CD14-positive monocyte (primary cell): Measurements from ENCODE around the gene NTM. TPM values are rescaled to one million over a fixed set of nuclear protein-coding genes. Genes with fewer than 3 reads are reported as not detected.

ENCODE experiments used
- DNase-seq, 3 donors: peaks; one replicate each; pipeline ENCODE4 v3.0.0-alpha.2; 2011 to 2022
- H2AFZ ChIP-seq: 2 replicates; pipeline ENCODE4 v1.6.0; 2012; ENCODE audit warnings: mild to moderate bottlenecking, low read depth, low read length, inconsistent platforms; ENCODE audit not compliant: insufficient read depth, poor library complexity, severe bottlenecking
- H3K27ac ChIP-seq, 2 donors: 1 replicate in 1 of 2; 2 replicates in 1 of 2; pipeline ENCODE4 v1.5.1; 2012 to 2013; ENCODE audit warnings: low read length in 2 of 2, control low read depth in 1 of 2, inconsistent platforms in 1 of 2, low read depth in 1 of 2, mild to moderate bottlenecking in 1 of 2
- H3K27me3 ChIP-seq, 2 donors: one replicate each; pipeline versions ENCODE4 v1.6.0 to v1.6.1; 2011 to 2013; ENCODE audit warnings: low read length in 2 of 2; ENCODE audit not compliant: control insufficient read depth in 2 of 2, insufficient read depth in 2 of 2
- H3K36me3 ChIP-seq, 2 donors: replicated peaks in 1 of 2; 1 replicate in 1 of 2; 2 replicates in 1 of 2; pipeline versions ENCODE4 v1.5.1 to v1.6.1; 2012 to 2013; ENCODE audit warnings: low read length in 2 of 2, control low read depth in 1 of 2, inconsistent platforms in 1 of 2, mild to moderate bottlenecking in 1 of 2; ENCODE audit not compliant: insufficient read depth in 2 of 2, control insufficient read depth in 1 of 2
- H3K4me1 ChIP-seq, 2 donors: 1 replicate in 1 of 2; 2 replicates in 1 of 2; pipeline versions ENCODE4 v1.5.1 to v1.6.1; 2012 to 2013; ENCODE audit warnings: low read length in 2 of 2, control low read depth in 1 of 2, inconsistent platforms in 1 of 2, mild to moderate bottlenecking in 1 of 2, moderate library complexity in 1 of 2; ENCODE audit not compliant: insufficient read depth in 2 of 2, control insufficient read depth in 1 of 2
- H3K4me2 ChIP-seq: replicated peaks from 2 replicates; pipeline ENCODE3; 2012; ENCODE audit warnings: low read length, moderate library complexity, mild to moderate bottlenecking; ENCODE audit not compliant: poor library complexity, severe bottlenecking; ENCODE audit errors: extremely low read depth
- H3K4me3 ChIP-seq, 3 experiments: fragments of 200-600 bp in 1 of 3; sonication (generic) in 1 of 3; replicated peaks in 1 of 3; 1 replicate in 2 of 3; 2 replicates in 1 of 3; pipeline ENCODE4 v1.5.1; 2011 to 2013; ENCODE audit warnings: low read length in 3 of 3, mild to moderate bottlenecking in 3 of 3, control low read depth in 2 of 3, low read depth in 2 of 3, inconsistent platforms in 1 of 3, moderate library complexity in 1 of 3
- H3K79me2 ChIP-seq: 2 replicates; pipeline ENCODE4 v1.6.0; 2012; ENCODE audit warnings: mild to moderate bottlenecking, control low read depth, inconsistent platforms, low read length, moderate library complexity; ENCODE audit not compliant: insufficient read depth
- H3K9ac ChIP-seq: 2 replicates; pipeline ENCODE4 v1.6.0; 2017; ENCODE audit warnings: low read length, mild to moderate bottlenecking; ENCODE audit not compliant: insufficient read depth, poor library complexity, severe bottlenecking
- H3K9me3 ChIP-seq, 2 donors: replicated peaks in 1 of 2; 1 replicate in 1 of 2; 2 replicates in 1 of 2; pipeline versions ENCODE4 v1.5.1 to v1.6.1; 2012 to 2013; ENCODE audit warnings: low read length in 2 of 2, control low read depth in 1 of 2; ENCODE audit not compliant: control insufficient read depth in 1 of 2, insufficient read depth in 1 of 2
- H4K20me1 ChIP-seq: 2 replicates; pipeline ENCODE4 v1.6.0; 2012; ENCODE audit warnings: mild to moderate bottlenecking, low read length, control low read depth, moderate library complexity; ENCODE audit not compliant: insufficient read depth
- H3K27ac Mint-ChIP-seq, 7 donors: one replicate each; pipeline ENCODE4 v1.8.0; 2020; ENCODE audit warnings: mild to moderate bottlenecking in 7 of 7, mixed read lengths in 7 of 7, moderate library complexity in 6 of 7, inconsistent platforms in 2 of 7
- H3K27me3 Mint-ChIP-seq, 3 donors: one replicate each; pipeline ENCODE4 v1.8.0; 2021 to 2022; ENCODE audit warnings: low read depth in 3 of 3, mild to moderate bottlenecking in 3 of 3, mixed read lengths in 3 of 3, moderate library complexity in 3 of 3, inconsistent platforms in 1 of 3
- H3K36me3 Mint-ChIP-seq, 2 donors: one replicate each; pipeline ENCODE4 v1.8.0; 2020; ENCODE audit warnings: mixed read lengths in 2 of 2, inconsistent platforms in 1 of 2, mild to moderate bottlenecking in 1 of 2
- H3K4me1 Mint-ChIP-seq: one replicate; pipeline ENCODE4 v1.8.0; 2020; ENCODE audit warnings: mild to moderate bottlenecking, mixed read lengths
- H3K4me3 Mint-ChIP-seq, 2 donors: one replicate each; pipeline ENCODE4 v1.8.0; 2020; ENCODE audit warnings: mild to moderate bottlenecking in 2 of 2, mixed read lengths in 2 of 2, moderate library complexity in 1 of 2
- H3K9me3 Mint-ChIP-seq, 7 donors: one replicate each; pipeline ENCODE4 v1.8.0; 2020 to 2022; ENCODE audit warnings: mixed read lengths in 7 of 7, mild to moderate bottlenecking in 6 of 7, moderate library complexity in 6 of 7, inconsistent platforms in 2 of 7
- CTCF ChIP-seq: fragments of 200-600 bp; IDR thresholded peaks from one replicate; pipeline ENCODE4 v1.8.0; 2022; ENCODE audit warnings: antibody characterized with exemption, mild to moderate bottlenecking
- WGBS: methylation state at CpG from one replicate; pipeline ENCODE4 v1.1.5; 2013; ENCODE audit warnings: missing lambda C conversion rate; ENCODE audit not compliant: insufficient coverage; 5-methylcytosine and 5-hydroxymethylcytosine counted together
- intact Hi-C, 2 donors: fragments of 100-400 bp; cut with micrococcal nuclease; formaldehyde crosslinking; loops; one replicate each; pipeline versions ENCODE4 v1.15.0 to v1.15.1; 2023
- polyA plus RNA-seq, 3 donors: library from polyadenylated mRNA; depleted of rRNA in 1 of 3; unstranded in 2 of 3; stranded (reverse) in 1 of 3; fragments of 300-500 nt in 2 of 3; fragments of >200 nt in 1 of 3; fragmentation: Illumina TruSeq in 2 of 3; gene quantifications; 1 replicate in 2 of 3; 2 replicates in 1 of 3; pipeline ENCODE4 v1.2.3, GENCODE V29; 2012 to 2021

NTM gene
- polyA plus RNA-seq, 3 donors: not detected

- WGBS: 67% methylated on average over 1 of the region's 2 CpGs
- H3K27me3 Mint-ChIP-seq: peaks cover 0 to 6% (median 3%) of the 10 kb centered on the region in 3 donors
Measured at GRCh38 chr11:131592152-131592551, 221.7 kb downstream of the NTM start.

GRCh38 chr11:131592734-131593133 is 222.3 kb downstream of the NTM start:
- DNase-seq: no peak
- Histone ChIP-seq H3K27me3 (no peaks in the 10 kb centered on the region), H3K4me1 (no peaks in the 10 kb centered on the region), H2AFZ (no peak overlapping the region), H3K27ac (no peak overlapping the region), H3K36me3 (no peaks in the 10 kb centered on the region), H3K4me3 (no peak overlapping the region), H3K9ac (no peak overlapping the region), H3K79me2 (no peaks in the 10 kb centered on the region), H4K20me1 (no peaks in the 10 kb centered on the region), H3K9me3 (no peaks in the 10 kb centered on the region), H3K4me2 (no peak overlapping the region)
- Mint-ChIP-seq H3K36me3 (no peaks in the 10 kb centered on the region), H3K9me3 (peaks cover 0 to 3% (median 0%) of the 10 kb centered on the region in 7 donors), H3K4me3 (no peak overlapping the region), H3K27ac (no peak overlapping the region), H3K27me3 (peaks cover 0 to 4% (median 3%) of the 10 kb centered on the region in 3 donors), H3K4me1 (no peaks in the 10 kb centered on the region)
- intact Hi-C loops: no loop called here
- no peak for TF ChIP-seq CTCF
- 88% methylated on average over 2 of the region's 2 CpGs for WGBS

More at GRCh38 chr11:131592152-131592551, 221.7 kb downstream of the NTM start:
- no peak overlapping the region for H2AFZ ChIP-seq
- Mint-ChIP-seq H3K36me3 (no peaks in the 10 kb centered on the region), H3K9me3 (peaks cover 0 to 3% (median 0%) of the 10 kb centered on the region in 7 donors), H3K4me1 (no peaks in the 10 kb centered on the region), H3K27ac (no peak overlapping the region), H3K4me3 (no peak overlapping the region)
- no peak for TF ChIP-seq CTCF
- H3K4me3 ChIP-seq: no peak overlapping the region
- H3K4me2 ChIP-seq: no peak overlapping the region
- H3K9me3 ChIP-seq: no peaks in the 10 kb centered on the region
- no peaks in the 10 kb centered on the region for H4K20me1 ChIP-seq
- H3K4me1 ChIP-seq: no peaks in the 10 kb centered on the region
- no peak overlapping the region for H3K9ac ChIP-seq
- H3K27me3 ChIP-seq: no peaks in the 10 kb centered on the region
- H3K79me2 ChIP-seq: no peaks in the 10 kb centered on the region
- intact Hi-C loops: no loop called here
- DNase-seq: no peak
- no peak overlapping the region for H3K27ac ChIP-seq
- H3K36me3 ChIP-seq: no peaks in the 10 kb centered on the region
